Suppressor macrophage (primary cell): ENCODE measurements around the gene HSH2D.
"Not testable (repeated sequence)": the region's sequence is repeated elsewhere in the genome, so short reads cannot be mapped to it uniquely, and the experiment has no call there.

Experiments used
- DNase-seq, 4 experiments: peaks; one replicate each; pipeline ENCODE4 v3.0.0-alpha.2; 2020 to 2022

Gene HSH2D

DNA sequence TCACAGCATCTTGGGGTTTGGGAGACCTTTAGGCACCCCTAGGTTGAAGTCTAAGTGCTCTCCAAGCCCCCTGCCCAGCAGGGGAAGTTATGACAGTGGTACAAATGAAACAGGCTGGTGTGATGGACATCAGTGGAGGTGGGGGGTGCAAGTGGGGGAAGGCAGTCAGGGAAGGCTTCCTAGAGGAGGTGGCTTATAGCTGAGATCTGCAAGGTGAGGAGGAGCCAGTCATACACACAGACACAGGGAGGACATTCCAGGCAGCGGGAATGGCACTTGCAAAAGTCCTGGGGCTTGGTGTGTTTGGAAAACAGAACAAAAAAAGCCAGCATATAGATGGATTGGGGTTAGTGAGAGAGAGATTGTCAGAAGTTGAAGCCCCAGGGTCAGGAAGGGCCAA, 11.6 kb downstream of the HSH2D start:
- no peak for DNase-seq

DNA sequence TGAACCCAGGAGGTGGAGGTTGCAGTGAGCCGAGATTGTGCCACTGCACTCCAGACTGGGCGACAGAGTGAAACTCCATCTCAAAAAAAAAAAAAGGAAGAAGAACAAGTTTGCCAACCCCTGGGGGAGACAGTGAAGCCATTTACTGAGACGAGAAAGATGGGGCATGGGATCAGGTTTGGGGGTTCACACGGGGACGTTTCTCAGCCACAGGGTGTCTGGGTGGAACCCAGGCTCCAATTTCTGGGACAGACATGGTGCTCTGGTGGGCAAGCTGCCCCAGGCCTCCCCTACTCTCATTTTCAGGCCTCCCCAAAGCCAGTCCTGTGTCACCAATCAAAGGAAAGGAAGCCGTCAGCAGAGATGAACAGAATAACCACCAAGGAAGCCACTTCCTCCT, 13.4 kb downstream of the HSH2D start:
- no peak for DNase-seq

DNA sequence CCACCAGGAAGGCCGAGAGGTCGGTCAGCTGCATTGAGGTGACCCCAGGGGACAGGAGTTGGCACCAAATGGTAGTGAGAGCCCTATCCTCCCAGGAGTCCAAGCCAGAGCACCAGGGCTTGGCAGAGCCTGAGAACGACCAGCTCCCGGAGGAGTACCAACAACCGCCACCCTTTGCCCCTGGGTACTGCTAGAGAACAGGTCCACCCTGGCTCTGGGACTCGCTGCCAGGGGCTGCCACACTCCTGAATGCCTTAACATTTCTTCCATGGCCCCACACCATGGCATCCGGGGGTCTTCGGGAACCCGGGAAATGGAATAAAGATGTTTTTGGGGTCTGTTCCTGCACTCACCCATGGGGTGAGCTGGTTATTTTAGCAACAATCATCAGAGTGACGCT, 14.1 kb downstream of the HSH2D start:
- no peak for DNase-seq

DNA sequence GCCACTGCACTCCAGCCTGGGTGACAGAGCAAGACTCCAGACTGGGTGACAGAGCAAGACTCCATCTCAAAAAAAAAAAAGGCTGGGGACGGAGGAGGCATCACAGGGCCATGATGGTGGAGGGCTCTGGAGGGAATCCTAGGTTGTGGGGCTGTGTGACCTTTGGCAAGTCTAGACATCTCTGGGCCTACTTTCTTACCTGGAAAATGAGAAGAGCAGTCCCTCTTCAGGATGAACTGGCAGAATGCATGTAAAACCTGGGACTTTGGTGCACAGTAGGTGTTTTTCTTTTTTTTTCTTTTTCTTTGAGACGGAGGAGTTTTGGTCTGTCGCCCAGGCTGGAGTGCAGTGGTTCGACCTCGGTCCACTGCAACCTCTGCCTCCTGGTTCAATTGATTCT, 16.2 kb downstream of the HSH2D start:
- no peak for DNase-seq

DNA sequence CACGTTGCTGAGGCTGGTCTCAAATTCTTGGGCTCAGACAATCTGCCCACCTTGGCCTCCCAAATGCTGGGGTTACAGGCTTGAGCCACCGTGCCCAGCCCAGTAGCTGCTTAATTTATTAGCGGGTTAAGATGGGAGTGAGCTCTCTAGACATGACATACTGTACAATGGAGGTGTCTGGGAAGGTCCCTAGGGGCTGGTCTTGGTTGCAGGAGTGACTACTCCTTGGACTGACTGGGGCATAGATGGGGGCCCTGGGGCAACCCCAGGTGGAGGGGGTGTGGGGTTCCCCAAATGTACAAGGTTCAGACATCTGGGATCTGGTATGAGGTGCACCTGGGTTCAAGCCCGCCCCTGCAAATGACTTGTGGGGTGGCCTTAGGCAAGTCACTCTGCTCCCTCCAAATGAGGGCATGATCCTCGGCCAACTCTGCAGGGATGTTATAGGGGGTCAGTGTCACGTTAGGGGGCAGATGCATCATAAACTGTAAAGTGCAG, 17.0 kb downstream of the HSH2D start:
- DNase-seq = no peak

DNA sequence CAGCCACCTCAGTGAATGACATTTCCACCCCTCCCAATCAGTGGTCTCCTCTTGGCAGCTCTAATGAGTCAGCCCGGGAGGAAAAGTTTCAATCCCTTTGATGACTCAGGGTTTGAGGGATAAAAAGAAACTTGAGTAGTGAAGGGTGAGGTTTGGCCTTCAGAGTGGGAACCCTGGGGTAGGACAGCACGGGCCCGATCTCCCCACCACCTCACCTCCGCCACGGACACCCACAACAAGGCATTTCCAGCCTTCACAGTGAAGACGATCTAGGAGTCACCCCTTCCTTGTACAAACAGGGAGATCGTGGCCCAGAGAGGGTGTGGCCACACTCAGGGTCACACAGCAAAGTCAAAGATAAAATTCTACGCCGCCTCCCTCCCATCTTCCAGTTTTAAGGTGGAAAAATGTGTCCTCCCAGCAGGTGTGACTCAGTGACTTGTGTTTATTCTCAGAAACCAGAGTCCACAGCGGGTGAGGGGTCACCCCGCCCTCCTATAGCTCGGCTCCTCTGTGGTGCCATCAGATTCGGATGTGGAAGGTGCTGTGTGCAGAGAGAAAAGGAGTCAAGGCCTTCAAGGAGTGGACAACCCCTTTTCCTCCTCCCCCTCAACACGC, 17.6 kb downstream of the HSH2D start:
- DNase-seq = no peak

DNA sequence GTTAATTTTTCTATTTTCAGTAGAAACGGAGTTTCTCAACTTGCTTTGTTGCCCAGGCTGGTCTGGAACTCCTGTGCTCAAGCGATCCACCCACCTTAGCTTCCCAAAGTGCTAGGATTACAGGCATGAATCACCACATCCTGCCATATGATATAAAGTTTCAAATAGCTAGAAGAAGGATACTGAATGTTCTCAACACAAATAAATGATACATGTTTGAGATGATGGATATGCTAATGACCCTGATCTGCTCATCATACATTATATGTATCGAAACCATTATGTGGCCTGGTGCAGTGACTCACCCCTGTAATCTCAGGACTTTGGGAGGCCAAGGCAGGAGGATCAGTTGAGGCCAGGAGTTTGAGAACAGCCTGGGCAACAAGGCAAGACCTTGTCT, 18.4 kb downstream of the HSH2D start:
- peak in 1 of 4 experiments; percentile 33 for DNase-seq

DNA sequence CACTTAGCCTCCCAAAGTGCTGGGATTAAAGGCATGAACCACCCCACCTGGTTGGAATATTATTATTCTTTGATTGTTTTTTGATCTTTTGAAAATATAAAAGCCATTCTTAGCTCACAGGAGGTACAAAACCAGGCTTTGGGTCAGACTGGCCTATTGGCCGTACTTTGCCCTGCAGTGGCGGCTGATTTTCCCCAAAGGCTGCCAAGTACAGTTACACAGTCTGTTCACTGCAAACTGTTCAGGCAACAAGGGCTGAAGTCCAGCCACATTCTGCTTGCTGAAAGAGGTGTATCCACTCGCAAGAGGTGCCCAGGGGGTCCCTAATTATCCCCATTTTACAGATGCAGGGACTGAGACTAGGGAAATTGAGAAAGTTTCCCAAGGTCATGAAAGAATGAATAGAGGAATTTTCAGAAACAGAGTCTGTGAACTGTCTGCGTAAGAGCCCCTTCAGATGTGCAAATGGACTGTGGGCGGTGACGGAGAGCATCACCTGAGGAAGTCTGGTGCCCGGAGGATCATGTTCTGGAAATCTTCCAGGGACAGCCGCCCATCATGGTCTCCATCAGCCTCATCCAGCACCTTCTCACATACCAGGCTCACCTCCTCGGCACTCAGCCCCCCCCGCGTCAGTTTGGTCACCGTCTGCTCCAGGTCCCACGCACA, 20.9 kb downstream of the HSH2D start:
- no peak for DNase-seq

DNA sequence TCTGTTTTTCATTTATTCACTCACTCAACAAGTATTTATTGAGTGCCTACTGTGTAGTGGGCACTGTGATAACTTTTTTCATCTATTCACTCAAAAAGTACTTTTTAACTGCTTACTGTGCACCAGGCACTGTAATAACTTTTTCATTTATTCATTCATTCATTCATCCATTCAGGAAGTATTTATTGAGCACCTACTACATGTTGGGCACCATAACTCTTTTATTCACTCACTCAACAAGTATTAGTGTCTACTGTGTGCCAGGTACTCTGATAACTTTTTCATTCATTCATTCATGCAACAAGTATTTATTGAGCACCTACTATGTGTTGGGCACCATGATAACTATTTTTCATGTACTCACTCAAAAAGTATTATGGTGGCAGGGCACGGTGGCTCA, 22.9 kb downstream of the HSH2D start:
- no peak for DNase-seq

DNA sequence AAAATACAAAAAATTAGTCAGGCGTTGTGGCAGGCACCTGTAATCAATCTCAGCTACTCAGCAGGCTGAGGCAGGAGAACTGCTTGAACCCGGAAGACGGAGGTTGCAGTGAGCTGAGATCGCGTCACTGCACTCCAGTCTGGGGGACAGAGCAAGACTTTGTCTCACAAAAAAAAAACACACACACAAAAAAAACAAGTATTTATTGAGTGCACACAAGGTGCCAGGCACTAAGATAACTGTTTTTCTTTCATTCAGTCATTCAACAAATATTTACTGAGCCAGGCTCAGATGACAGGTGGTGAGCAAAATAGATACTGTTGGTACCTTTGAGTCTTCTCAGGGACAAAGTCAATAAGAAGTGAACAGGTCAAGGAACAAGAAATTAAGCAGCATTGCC, 23.6 kb downstream of the HSH2D start:
- no peak for DNase-seq

DNA sequence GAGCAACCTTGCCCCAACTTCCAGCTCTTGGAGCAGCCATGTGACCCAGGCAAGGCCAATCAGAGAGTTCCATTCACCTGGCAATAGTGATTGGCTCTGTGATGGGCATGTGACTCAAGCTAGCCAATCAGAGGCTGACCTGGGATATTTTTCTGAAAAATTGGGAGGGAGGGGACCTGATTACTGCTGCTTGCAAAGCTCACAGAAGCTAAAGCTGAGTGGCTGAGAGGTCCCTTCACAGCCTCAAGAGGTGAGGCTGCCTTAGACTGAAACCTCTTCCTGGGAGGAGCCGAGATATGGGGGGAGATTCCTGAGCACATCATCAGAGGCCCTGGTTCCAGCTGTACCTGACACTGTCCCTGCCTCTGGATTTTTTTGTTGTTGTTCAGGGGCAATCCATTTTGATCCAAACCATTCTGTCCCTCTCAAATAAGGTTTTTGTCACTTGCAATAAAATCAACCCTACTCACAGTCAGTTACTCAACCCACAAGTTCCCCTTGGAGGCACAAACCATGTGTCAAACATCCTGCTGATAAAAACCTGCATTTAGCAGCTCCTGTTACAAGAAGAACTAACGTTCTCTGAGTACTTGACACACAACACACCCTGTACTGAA, 25.1 kb downstream of the HSH2D start:
- peak; percentile 54 to 81 (median 73) for DNase-seq

DNA sequence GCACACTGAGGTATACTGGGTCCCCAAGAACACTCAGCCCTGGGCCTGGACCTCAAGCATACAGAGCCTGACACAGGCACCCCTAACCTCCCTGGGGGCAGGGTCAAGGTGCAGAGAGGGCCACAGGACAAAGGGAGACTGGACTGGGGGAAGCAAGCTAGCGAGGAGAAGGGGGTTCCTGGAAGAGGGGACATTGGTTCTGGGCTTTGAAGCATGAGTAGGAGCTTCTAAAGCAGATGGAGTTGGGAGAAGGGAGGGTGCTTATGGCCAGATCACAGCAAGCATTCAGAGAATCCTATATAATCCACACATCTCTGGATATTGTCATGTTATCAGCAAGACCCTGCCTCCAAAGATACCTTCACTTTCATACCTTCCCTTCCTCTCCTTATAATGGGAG, 26.6 kb downstream of the HSH2D start:
- DNase-seq = no peak

DNA sequence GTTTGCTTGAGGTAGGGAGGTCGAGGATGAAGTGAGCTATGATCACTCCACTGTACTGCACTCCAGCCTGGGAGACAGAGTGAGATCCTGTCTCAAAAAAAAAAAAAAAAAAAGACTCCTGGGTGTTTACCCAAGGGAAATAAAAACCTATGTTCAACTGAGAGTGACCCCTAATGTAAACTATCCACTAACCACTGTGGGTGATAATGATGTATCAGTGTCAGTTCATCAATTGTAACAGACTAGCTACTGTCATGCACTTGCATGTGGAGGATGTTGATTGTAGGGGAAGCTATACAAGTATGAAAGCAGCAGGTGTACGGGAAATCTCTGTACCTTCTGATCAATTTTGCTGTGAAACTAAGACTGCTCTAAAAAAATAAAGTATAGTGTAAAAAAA, 32.5 kb downstream of the HSH2D start:
- no peak for DNase-seq

DNA sequence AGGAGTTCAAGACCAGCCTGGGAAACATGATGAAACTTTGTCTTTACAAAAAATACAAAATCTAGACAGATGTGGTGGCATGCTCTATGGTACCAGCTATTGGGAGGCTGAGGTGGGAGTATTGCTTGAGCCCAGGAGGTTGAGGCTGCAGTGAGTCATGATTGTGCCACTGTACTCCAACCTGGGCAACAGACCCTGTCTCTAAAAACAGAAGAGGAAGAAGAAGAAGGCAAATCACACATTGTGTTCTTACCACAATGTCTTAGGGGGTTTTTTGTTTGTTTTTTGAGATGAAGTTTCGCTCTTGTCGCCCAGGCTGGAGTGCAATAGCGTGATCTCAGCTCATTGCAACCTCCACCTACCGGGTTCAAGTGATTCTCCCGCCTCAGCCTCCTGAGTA, 35.4 kb downstream of the HSH2D start:
- not testable (repeated sequence) for DNase-seq

DNA sequence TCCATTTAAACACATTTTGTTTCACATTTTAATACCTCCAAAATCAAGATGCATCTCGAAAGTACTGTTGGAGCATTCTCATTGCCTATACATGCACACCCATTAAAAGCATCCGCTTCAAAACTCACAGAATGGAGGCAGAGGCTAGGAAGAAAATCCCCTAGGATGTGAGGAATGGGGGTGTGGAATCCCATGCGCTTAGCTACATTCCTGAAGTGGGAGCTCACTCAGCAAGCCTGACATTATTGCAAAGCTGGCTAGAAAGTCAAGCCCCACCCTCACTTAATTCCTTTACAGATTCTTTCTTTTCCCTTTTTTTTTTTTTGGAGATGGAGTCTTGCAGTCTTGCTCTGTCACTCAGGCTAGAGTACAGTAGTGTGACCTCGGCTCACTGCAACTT, 37.1 kb downstream of the HSH2D start:
- no peak for DNase-seq

DNA sequence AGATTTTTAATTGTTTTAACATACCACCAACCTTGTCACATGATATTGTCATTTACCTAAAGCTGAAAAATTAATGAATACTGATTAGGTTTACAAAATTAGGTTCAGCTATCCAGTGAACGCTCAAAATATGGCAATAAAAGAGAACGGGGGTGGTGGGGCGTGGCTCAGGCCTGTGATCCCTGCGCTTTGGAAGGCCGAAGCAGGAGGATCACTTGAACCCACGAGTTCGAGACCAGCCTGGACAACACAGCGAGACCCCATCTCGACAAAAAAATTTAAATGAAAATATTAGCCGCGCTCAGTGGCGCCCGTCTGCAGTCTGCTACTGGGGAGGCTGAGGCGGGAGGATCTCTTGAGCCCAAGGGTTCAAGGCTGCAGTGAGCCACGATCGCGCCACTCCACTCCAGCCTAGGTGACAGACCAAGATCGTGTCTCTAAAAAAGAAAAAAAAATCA, 41.2 kb downstream of the HSH2D start:
- DNase-seq = no peak

DNA sequence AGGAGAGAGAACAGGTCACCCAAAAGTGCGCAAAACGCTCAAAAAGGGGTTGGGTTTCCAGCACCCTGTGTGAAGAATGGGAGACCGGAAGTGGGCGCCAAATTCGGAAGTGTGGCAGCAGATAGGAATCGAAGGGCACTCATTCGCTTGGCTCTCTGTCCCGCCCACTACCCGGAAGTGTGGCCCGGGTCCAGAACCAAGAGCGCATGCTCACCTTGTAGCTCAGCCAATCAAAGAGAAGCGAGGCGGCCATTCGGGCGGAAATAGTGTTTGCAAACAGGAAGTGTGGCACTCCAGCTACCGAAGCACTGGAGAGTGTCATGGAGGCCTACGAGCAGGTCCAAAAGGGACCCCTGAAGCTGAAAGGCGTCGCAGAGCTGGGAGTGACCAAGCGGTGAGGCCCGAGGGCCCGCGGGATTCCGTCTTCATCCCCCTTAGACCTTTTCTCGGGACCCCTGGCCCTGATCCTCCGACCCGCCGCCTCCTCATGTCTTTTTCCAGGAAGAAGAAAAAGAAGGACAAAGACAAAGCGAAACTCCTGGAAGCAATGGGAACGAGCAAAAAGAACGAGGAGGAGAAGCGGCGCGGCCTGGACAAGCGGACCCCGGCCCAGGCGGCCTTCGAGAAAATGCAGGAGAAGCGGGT, 41.8 kb downstream of the HSH2D start, which contains the start of gene FAM32A:
Gene FAM32A, plus strand, starts transcription at position 288 of the 645 bp plus-strand sequence. Its CDS starts 33 bp downstream, at position 321.
- DNase-seq = peak; percentile 99 to 100 (median 99)

DNA sequence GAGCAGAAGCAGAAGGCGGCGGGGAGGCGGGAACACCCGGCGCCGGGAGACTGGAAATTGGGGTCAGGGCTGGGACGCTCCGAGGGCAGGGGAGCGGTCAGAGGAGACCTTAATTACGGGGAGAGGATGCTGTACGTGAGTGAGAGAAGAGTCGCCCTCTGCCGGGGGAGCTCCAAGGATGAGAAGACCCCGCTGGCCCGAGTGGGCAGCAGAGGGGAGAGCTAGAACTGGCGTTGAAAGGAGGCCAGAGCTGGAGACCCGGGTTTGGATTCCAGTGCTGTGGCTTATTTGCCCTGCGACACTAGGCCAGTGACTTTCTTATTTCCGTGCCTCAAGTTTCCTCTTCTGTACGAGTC, 42.3 kb downstream of the HSH2D start:
- DNase-seq = peak; percentile 37 to 72 (median 56)

DNA sequence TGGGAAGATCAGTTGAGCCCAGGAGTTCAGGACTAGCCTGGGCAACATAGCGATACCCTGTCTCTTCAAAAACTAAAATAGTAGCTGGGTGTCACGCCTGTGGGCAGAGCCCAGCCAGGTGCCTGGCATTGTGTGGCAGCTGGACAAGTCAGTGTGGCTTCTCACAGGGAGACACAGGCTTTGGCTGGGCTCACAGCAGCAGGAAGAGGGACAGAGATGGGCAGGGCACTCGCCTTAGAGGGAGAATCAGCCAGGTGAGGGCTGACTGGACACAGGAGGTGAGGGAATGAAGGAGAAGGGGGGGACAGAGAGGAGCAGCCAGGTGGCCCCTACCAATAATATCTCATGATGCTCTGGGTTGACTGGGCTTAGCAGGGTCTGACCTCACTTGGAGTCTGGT, 45.0 kb downstream of the HSH2D start:
- no peak for DNase-seq

DNA sequence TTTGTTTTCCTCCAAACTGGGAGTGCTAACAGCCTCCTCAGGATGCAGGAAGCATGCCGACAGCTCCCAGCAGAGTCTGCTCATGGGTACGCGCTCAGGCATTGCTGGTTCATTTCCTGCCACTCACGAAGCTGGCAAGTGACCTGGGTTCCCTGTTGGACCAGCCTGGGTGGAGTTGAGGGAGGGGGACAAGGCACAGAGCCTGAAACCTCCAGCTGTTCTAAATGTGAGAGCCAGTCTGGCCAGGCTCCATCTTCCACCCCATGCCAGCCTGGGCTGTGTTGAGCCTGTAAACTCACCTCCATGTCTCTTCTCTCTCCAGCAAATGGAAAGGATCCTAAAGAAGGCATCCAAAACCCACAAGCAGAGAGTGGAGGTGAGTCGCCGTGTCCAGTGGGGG, 46.7 kb downstream of the HSH2D start:
- no peak for DNase-seq

DNA sequence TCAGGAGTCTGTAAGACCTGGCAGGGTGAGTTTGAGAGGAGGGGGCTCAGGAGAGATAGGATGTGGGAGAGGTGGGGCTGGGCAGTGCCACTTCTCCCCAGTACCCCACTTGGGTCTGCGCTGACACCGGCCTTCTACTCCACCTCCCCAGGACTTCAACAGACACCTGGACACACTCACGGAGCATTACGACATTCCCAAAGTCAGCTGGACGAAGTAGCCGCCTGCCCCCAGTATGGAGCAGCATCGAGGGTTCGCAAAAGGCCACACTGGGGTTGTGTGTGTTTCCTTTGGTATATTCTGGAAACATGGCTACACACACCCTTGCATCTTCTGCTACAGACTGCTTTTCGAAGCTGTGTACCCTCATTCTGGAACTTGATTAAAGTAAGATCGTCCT, 47.3 kb downstream of the HSH2D start:
- DNase-seq = no peak

DNA sequence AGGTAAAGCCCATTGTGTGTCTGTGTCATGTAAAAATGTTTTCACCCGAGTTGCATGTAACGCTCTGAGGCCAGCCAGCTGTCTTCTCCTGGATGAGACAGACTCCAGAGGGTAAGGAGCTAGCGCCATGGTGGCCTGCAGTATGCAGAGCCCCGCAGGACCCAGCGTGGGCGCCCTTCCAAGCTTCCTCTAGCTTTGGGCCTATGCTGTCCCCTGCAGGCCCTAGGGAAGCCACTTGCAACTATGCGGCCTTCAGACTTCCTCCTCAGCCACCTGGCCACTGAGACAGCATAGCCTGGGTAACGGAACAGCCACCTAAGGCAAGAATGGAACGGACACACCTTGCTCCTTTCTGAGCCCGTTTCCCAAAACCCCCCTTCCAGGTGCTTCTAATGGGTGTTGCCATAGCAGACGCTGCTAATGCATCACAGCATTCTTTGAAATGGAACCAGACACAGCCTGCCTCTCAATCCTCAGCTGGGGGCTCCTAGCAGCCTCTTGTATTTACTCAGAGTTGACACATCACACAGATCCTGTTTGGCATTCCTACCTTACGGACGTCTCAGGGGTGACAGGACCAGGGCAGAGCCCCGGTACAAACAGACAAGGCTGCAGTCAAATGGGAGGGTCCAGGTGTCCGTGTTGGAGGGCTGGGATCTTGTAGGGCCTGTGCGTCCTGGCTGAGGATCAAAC, 47.9 kb downstream of the HSH2D start:
- no peak for DNase-seq

DNA sequence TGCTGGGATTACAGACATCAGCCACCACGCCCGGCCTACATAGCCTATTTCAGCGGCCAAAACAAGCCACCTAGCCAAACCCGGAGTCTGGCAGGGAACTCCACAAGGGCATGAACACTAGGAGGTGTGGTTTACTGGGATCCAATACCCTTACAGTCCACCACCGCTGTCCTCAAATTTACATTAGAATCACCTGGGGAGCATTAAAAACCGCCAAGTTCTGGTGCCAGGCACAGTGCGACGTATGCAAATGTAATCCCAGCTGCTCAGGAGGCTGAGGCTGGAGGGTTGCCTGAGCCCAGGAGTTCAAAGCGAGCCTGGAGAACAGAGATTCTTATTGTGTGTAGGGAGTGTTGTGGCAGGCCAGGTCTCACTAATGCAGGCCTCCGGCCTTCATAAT, 50.0 kb downstream of the HSH2D start:
- no peak for DNase-seq
